ENCODE measurements around the gene OR8K3.

OR8K3 gene

DNA sequence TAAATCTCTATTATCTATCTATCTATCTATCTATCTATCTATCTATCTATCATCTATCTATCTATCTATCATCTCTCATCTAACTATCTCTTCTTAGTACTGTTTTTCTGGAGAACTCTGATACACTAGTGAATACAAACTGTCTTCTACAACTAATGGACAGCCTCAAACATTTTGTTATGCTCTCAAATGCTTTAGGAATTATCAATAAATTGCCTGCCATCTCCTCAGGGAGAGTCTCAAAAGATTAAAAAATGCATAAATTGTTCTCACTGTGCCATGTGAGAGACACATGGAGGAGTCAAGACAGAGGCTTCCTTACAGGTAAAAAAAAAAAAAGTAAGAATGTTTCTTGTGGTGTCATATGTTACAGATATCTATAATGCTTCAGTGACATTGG is at the start of gene OR8K3:
OR8K3 (plus strand) TSS at position 301 of the 400 bp plus-strand sequence. CDS start 3,163 bp downstream, outside the sequence.
- no peak for DNase-seq

DNA sequence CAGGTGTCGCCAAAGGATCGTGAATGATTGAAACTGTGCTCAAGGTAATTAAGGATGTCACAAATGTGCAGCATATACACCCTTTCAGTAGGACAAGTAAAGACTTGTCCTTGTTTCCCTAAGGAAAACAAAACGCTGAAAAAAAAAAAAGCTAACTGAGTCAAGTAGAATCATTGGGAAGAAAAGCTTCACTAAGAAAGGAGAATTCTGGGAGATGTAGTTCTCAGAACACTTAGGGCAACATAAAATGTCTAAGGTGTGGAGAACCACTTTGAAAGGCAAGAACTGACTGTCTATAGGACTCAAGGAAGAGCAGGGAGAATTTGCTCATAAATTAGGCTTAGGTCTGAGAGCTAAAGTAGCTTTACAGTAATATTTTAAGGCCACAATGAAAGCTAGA is 43.9 kb upstream of the OR8K3 start:
- no peak for DNase-seq

DNA sequence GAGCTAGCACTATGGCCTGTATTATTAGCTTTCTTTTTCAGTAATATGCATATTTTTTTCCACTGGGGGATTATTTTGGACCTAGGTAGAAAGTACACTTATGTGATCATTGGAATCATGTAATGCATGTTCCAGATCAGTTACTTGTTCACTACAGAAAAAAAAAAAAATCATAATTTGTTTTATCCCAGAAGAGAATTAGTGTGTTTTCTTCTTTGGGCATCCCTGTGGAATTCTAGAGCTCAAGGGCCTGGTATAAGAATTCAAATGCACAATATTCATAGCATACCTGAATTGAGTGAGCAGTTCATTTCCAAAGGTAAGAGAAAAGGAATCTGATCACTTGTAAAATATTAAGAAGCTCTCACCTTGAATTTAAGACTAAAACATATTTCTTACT is 41.1 kb upstream of the OR8K3 start, which contains the start of gene OR5T1:
OR5T1 (plus strand) TSS at position 301 of the 400 bp plus-strand sequence. CDS start 1,485 bp downstream, outside the sequence.
- DNase-seq = no peak

DNA sequence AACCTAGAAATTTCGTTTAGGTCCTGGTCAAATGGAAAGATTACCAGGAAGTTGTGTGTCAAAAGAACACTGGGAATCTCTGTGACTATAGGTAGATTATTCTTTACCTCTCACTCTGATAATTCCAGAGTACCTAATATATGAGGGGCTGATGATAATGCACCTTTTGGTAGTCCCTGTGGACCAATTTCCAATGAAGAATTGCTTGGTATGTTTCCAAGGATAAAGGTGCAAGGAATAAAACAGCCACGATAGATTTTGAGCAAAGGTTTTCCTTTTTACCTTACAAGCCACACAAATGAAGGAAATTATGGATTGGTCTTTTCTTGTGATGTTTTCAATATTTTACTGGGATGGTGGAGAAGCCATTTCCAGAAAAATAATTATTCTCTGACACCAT is 22.8 kb upstream of the OR8K3 start, which contains the start of gene OR8H1:
OR8H1 (minus strand) TSS at position 101 of the 400 bp plus-strand sequence. CDS start 1,192 bp downstream, outside the sequence.
- DNase-seq = no peak

DNA sequence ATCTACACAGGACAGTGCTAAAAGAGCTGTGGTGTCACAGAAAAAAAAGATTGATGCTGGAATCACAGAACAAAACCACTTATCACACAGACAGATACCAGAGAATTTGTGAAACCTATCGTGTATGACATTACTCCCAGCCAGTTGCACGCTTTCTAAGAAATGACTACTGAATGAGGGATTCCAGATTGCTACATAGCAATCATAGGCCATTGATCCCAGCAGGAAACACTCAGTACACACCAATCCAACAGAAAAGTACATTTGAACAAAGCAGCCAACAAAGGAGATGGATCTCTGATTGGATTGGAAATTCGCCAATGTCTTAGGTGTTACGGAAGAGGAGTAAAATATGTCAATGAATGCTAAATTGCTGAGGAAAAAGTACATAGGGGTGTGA is 18.0 kb upstream of the OR8K3 start:
- no peak for DNase-seq

DNA sequence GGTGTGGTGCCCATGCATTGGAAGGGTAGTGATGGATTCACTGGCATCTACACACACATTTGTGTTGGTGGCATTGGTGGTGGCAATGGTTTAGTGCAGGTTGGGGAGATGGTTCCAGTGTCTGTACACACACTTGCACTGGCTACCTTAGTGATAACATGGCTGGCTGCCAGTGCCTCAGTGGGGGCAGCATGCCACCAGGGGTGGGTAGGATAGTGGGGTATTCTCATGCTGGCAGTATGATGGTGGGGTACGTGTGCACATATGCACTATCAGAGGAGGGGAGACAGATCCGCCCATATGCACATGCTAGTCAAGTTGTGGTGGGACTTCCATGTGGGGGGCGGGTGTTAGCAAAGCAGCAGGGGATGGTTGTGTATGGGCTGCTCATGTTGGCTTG is 7.1 kb upstream of the OR8K3 start:
- no peak for DNase-seq

DNA sequence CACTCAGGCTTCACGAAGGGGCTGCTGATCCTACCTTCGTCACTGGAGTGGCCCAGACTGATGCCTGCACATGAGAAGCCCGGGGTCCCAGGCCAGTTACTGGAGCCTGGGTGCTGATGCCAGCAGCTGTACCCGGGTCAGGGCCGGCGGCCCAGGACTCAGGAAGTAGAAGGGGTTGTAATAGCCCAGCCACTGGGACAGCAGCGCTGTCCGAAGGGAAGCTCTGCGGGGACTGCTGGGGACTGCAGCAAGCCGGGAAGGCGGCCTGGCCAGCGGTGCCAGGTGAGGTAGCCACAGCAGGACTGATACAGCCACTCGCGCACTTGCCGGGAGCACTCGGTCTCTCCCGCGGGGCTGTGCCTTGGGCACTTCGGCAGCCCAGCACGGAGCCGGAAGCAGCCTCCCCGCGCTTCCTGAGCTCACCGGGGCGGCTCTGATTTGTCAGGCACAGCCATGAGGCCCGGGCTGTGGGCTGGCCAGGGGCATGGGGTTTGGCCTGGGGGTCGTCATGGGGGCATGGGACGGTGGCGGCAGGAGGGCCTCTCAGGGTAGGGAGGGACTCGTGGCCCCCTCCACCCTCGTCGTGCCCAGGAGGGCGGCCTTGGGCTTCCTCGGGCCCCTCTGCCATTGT is 17.0 kb downstream of the OR8K3 start:
- DNase-seq = no peak

DNA sequence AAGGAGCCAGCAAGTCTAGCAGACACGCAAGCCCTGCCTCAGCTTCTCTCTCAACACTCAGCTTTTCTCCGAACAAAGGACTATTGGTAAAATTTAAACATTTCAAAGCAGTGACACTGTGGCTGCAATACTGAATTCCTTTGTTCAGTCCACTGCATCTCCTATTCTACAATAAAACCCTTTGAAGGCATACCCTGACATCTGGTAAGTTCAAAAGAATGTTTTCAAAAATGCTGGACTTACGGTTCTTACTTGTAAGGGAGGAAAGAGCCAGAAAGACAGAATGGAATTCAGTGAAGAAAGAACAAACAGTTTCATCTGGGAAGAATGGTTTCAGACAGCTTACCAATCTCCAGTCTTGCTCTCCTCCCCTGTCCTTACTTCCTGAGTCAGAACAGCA is 18.2 kb downstream of the OR8K3 start:
- no peak for DNase-seq

DNA sequence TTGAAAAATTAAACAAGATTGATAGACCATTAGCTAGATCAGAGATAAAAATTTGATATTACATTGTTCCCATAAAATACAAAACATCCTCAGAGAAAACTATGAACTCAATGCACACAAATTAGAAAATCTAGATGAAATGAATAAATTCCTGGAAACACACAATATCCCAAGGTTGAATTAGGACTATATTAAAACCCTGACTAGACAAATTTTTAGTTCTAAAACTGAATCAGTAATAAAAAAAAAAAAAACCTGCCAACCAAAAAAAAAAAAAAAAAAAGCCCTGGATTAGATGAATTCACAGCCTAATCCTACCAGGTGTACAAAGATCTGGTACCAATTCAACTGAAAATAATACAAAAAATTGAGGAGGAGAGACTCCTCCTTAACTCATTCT is 25.3 kb downstream of the OR8K3 start:
- no peak for DNase-seq

DNA sequence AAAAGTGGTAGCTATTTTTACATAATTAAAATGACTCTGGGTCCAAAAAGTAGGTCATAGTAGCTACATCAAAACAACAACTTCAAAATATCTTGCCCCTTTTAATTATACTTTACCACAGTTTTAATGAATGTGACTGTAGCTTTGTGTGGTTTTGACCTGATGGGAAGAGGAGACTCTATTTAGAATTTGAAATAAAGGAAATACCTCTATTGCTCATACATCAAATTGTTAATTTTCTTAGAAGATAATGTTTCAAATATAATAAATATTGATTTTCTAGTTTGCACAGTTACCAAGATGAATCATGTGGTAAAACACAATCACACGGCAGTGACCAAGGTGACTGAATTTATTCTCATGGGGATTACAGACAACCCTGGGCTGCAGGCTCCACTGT is 30.8 kb downstream of the OR8K3 start, which contains the start of gene OR8K1:
OR8K1 (plus strand) TSS at position 301 of the 400 bp plus-strand sequence; CDS start at position 301, 0 bp downstream.
- no peak for DNase-seq

DNA sequence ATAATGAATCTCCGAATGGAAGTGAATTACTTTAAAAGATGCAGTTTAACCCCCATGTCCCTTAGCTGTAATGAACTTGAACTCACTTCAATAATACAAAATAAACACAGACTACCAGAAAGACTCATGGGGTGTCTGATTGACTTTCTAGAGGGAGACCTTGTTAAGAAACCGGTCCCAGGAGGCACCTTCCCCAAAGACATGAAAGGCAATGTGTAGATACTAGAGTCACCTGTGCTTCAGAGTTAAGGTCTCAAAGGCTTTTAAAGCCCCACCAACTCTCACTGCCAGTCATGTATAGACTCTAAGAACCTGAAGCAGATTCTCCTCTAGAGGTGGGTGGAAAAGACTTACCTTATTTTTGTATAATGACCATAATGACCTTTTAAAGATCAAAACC is 39.0 kb downstream of the OR8K3 start, which contains the start of gene OR8J1:
OR8J1 (plus strand) TSS at position 301 of the 400 bp plus-strand sequence. CDS start 5,956 bp downstream, outside the sequence.
- DNase-seq = no peak
